Activated CD8-positive, alpha-beta memory T cell treated with anti-CD3 and anti-CD28 coated beads, Interleukin-2, amount 50 U/mL, for 4 hours (primary cell): ENCODE data around the gene SKA2.
"Not testable (repeated sequence)": the region's sequence is repeated elsewhere in the genome, so short reads cannot be mapped to it uniquely, and the experiment has no call there.

Experiments
- DNase-seq: peaks from one replicate; pipeline ENCODE4 v3.0.0-alpha.2; 2020

Gene SKA2

DNA sequence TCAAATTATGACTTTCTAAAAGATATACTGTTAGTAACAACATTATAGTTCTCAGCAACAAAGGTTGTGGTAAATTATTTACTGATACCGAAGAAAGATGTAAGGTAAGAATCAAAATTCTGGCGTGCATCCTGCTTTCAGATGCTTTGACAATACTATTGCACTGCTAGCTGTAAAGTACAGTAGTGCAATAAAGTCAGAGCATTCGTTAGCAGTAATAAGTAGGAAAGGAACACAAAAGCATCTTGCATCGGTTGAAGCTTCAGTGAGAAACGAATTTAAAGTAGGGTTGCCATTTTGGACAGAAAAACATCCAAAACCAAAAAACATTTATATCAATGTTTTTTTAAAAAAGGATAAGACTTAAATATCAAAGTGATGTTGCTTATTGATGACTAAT lies 4.0 kb downstream of the SKA2 start:
- DNase-seq = no peak

DNA sequence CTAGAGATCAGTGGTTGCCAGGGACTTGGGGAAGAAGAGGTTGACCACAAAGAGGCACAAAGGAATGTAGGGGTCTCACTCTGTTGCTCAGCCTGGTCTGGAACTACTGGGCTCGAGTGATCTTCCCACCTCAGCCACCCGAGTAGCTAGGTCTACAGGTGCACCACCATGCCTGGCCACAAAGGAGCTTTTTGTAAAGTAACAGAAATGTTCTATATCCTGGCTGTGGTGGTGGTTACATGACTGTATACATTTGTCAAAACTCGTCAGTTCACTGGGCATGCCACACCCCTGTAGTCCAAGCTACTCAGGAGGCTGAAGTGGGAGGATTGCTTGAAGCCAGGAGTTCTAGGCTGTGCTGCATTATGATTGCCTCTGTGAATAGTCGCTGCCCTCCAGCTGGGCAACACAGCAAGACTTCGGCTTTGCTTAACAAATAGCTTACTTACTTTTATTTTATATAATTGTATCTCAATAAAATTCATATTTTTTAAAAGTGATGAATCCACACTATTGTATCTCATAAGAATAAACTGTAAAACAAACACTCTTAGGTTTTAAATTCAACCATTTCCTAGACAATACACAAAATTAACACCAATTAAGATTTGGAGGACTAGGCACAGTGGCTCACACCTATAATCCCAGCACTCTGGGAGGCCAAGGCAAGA lies 5.0 kb downstream of the SKA2 start:
- DNase-seq = no peak

DNA sequence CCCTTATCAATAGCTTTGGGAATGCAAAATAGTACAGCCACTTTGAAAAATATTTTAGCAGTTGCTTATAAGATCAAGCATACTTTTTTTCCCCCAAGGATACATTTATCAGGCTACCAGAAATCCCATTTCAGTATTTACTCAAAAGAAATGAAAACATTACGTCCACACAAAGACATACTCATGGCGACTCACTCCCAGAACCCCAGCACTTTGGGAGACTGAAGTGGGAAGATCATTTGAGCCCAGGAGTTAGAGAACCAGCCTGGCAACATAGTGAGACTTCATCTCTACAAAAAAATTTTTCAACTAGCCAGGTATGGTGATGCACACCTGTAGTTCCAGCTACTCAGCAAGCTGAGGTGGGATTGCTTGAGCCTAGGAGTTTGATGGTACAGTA lies 5.9 kb downstream of the SKA2 start:
- DNase-seq = no peak

DNA sequence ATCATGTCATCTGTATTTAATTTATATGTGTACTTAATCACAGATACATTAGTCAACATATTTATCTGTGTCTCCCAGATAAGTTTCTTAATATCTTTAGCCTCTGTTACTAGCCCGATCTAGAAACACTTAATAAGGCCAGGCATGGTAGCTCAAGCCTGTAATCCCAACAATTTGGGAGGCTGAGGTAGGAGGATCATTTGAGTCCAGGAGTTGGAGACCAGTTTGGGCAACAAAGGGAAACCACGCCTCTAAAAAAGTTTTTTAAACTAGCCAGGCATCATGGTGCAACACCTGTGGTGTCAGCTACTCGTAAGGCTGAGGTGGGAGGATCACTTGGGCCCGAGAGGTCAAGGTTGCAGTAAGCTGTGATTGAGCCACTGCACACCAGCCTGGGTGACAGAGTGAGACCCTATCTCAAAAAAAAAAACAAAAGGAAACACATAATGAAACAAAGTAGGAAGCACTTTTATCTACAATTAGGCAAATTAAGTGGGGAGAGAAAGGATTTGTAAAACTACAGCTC lies 9.4 kb downstream of the SKA2 start:
- DNase-seq = no peak

DNA sequence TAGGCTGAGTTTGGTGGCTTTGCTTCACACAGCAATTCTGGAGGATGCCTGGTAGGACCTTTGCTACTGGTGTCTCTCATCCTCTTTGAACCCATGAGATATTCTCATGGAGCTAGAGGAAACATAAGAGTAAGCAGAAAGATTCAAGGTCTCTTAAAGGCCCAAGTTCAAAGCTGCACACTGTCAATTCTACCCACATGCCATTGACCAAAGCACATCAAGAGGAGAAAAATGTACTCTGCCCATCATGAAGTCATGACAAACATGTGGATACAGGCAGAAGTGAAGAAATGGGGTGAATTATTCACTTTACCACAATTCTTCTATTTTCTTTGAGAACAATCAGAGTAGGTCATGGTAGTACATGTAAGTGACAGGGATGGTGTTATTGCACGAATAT lies 13.1 kb downstream of the SKA2 start:
- no peak for DNase-seq

DNA sequence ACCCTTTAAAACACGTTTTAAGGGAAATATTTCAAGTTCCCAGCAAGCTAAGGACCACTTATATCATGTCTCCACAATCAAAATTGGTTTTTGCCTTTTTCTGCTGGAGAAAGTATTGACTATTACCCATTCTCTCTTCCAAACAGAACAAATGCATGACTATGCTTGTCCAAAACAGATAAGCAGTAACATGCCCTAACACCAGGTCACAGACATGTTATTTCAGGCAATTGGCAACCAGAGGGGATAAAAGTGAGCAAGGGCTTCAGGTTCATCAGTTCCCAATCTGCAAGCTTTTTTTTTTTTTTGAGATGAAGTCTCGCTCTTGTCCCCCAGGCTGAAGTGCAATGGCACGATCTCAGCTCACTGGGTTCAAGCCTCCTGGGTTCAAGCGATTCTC lies 15.0 kb downstream of the SKA2 start:
- no peak for DNase-seq

DNA sequence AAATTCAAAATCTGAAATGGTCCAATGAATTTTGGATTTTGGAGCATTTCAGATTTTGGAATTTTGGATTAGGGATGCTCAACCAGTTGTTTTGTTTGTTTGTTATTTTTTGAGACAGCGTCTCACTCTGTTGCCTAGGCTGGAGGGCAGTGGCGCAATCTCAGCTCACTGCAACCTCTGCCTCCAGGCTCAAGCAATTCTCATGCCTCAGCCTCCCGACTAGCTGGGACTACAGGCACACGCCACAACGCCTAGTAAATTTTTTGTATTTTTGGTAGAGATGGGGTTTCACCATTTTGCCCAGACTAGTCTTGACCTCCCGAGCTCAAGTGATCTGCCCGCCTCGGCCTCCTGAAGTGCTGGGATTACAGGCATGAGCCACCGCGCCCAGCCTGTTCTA lies 16.6 kb downstream of the SKA2 start:
- not testable (repeated sequence) for DNase-seq

DNA sequence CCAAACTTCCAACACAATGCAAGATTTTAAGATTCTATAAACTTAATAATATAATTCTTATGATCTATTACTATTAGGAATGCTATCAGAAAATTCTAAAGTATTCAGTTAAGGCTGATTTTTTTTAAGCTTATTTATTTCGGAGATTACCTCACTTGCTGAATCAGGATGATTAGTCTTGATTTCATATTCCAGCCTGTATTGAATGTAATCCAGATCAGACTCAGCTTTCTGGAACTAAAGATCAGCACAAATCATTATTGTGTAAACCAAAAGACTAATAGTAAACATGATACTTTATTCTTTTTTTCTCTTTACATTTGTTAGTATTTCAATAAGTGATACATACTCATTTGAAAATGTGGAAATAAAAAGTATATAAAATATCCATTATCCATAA lies 23.9 kb downstream of the SKA2 start:
- DNase-seq = no peak

DNA sequence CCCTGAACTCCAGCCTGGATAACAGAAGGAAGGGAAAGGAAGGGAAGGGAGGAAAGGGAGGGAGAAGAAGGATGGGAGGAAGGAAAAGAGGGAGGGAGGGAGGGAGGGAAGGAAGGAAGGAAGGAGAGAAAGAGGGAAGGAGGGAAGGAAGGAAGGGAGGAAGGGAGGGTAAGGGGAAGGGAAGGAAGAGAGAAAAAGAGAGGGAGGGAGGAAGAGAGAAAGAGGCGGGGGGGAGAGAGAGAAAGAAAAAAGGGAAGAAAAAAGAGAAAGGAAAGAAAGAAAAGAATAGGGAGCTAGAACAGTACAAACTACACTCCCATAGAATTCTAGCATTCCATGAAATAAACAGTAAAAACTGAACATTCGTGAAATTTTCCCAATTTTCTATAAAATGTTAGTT lies 25.2 kb downstream of the SKA2 start:
- DNase-seq = no peak

DNA sequence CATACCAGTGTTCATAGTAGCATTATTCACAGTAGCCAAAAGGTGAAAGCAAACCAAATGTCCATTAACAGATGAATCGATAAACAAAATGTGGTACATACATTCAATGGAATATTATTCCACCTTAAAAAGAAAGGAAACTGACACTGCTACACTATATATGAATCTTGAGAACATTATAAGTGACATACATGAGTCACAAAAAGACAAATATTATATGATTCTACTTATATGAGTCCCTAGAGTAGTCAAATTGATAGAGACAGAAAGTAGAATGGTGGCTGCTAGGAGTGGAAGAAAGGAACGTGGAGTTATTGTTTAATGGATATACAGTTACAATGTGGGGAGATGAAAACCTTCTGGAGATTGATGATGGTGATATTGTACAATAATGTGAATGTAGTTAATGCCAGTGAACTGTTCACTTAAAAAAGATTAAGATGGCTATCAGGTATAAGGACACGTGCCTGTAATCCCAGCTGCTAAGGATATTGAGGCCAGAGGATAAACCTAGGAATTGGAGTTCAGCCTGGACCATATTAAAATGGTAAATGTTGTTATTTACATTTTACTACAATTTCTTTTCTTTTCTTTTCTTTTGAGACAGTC lies 28.1 kb downstream of the SKA2 start:
- no peak for DNase-seq

DNA sequence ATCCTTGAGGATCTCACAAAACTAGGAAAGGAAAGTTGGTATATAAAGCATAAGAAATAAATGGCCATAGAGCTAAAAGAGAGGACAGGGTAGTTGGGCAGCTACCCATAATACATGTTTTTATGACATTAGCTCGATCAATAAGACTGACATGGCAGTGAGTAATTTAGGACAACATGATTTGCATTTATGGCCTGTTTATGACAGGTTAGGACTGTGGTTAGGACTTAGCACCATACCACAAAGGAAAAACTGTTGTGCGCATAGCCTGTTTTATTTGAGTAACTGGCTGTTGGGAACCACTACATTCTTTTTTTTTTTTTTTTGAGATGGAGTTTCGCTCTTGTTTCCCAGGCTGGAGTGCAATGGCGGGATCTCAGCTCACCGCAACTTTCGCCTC lies 30.3 kb downstream of the SKA2 start:
- no peak for DNase-seq

DNA sequence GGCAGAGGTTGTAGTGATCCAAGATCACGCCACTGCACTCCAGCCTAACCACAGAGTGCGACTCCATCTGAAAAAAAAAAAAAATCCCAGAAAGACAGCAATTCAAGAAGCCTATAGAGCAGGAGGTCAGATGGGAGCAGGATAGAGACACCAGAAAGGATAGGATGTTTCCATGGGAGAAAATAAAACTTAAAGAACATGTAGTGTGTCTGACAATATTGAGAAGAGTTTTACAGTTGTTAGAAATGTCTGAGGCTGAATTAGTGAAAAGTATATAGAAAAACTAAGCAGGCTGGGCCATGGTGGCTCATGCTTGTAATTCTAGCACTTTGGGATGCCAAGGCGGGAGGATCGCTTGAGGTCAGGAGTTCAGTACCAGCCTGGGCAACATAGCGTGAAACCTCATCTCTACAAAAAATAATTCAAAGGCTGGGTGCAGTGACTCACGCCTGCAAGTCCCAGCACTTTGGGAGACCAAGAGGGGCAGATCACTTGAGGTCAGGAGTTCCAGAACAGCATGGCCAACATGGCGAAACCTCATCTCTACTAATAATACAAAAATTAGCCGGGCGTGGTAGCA lies 33.0 kb downstream of the SKA2 start:
- DNase-seq = no peak

DNA sequence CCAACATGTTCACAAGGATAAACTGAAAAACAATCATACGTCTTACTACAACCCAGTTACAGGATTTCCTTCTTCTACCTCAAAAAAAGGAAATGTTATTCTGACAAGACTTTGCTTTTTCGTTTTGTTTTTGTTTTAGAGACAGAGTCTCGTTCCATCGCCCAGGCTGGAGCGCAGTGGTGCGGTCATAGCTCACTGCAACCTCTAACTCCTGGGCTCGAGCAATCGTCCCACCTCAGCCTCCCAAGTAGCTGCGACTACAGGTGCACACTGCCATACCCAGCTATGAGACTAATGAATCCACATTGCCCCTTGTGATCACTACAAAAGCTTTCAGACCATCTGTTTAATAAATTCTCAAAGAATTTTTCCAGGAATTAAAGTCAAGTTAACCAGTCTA lies 39.5 kb downstream of the SKA2 start:
- no peak for DNase-seq

DNA sequence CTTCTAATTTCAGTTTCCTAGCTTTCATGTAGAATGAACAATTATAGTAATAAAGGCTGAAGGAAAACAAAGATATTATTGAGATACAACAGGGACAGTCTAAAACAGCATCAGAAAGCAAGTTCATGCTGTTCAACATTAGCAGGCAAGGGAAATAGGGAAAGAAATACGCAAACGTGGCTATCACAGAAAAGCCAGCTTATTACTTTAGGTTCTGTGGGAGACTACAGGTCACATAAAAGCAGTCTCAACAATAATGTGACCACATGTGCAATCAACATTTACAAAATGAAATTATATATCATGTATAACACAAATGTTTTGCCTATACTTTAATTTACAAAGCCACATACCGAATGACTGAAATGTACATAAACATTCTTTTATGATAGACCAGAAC lies 43.4 kb downstream of the SKA2 start:
- no peak for DNase-seq

DNA sequence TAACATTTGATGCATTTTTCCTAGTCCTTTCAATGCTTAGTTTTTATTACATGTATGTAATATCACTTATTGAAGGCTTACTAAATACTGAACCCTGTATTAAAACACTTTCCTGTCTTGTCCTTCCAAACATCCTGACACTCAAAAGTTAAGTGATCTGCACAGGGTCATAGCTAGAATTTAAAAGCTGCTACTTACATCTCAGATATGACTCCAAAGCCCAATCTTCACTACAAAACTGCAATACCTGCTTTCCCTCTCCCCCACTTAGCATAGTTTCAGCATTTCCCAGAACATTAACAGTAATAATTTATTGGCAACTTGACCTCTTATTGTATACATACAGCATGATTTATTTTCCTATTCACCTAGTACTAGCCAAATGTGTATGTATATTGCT lies 44.0 kb downstream of the SKA2 start:
- DNase-seq = no peak

DNA sequence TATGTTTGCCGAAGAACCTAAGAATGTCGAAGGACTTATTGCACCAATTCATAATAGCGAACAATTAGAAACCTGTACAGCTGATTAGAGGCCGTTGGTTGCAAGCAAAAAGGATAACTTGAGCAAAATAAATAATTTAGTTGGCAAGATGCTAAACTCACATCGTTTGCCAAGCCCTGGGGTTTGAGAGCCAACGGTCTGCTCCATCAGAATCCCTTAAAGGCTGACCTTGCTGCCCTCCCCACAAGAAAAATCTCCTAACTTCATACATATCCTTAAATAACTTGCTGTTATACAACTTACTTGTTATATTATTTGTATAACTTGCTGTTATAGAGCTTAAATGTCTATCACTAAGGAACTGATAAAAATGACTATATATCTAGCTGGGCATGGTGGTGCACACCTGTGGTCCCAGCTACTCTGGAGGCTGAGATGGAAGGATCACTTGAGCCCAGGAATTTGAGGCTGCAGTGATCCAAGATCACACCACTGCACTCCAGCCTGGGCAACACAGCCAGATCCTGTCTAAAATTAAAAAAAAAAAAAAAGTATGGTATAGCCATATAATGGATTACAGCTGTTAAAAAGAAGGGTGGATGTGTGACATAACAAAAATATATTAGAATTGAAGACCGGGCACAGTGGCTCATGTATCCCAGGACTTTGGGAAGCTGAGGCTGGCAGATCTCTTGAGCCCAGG lies 46.4 kb downstream of the SKA2 start:
- DNase-seq = no peak

DNA sequence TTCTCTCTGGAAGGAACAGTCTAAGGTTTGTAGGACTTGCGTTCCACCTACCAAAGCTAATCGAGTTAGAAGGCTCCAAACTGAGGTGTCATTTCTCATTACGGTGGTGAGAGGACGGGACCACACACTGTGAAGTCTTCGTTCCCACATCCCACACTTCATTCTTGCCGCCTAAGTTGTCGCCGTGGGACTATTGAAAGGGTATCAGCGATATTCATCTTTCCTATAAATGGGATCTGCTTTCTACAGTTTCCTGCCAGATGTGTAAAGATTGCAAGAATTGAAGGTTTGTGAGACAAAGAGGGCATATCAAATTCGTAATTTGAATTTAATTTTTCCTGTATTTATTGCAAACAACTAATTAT lies 47.7 kb downstream of the SKA2 start:
- DNase-seq = no peak

DNA sequence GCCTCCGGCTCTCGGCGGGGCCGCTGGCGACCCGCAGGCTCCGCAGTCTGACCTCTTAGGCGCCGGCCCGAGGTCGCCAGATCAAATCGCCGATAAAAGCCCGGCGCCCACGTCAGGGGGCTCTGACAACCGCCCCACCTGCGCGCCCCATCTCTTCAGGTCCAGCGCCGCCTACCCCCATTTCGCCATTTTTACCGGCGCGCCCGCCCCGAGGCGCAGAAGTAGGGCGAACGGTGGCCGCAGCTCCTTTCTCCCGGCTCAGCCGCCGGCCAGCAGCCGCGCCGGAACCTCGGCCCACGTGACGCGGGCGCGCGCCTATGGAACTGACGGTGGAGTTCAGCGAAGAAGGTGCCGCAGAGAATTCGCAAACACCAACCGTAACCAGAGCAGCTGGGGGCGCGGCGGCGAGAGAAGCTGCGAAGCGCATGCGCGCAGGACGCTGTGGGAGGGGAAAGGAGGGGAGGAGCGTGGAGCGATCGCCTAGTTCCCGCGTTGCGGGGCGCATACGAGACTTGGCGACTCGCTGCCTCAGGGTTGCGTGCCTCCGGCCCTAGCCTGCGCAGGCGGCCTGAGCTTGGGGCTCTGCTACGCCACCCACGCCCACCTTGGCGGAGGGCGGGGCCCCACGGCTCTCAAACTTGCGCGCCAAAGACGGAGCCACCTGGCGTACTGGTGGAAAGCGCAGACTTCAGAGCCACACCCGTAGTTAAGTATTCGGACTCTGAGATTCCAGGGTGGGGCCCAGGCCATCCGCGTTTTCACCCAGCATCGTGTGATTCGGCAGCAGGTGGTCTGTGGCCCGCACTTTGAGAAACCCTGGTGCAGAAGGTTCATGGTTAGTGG lies 48.3 kb downstream of the SKA2 start, which contains the start of gene TRIM37:
TRIM37 (minus strand) TSS at position 418 of the 843 bp plus-strand sequence. CDS start 419 bp downstream, outside the sequence.
- peak; percentile 98 for DNase-seq

DNA sequence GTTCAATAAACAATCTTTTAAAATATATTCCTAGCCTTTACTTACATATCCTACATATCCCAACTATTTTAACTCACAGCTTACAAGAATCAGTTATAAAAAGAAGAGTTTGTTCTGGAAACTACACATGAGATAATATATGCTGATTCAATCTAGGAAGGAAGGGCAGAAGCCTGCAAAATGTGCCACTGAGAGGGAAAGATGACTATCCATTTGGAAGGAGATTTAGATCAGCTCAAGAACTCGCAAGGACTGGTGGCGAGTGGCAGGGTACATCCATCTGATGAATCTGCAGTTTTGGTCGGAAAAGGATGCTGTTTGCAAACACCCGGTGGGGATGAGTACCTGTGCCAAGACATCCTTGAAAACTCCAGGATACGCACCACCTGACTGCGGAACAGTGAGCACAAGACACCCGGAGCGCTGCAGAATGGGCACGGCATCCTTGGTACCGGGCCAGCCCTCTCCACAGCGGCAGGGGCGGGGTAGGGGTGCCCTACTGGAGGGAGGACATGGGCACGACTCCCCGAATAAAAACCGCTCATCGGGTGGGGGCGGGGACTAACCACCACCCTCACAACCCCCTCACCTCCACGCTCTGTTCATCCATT lies 49.0 kb downstream of the SKA2 start:
- peak; percentile 70 for DNase-seq

DNA sequence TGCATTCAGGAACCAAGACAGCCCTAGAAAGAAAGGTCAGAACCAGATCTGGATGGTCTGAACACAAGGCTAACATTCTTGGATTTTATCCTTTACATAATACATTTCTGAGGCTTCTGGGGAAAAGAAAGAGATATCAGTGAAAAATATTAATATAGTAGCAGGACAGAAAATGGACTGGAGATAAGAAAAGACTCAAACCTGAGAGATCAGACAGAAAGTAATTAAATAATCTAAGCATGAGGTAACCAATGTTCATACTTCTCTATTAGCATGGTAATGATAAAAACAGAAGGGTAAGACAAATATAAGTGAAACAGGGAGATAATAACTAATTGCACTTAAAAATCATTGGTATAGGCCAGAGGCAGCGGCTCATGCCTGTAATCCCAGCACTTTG lies 53.8 kb downstream of the SKA2 start:
- DNase-seq = no peak

DNA sequence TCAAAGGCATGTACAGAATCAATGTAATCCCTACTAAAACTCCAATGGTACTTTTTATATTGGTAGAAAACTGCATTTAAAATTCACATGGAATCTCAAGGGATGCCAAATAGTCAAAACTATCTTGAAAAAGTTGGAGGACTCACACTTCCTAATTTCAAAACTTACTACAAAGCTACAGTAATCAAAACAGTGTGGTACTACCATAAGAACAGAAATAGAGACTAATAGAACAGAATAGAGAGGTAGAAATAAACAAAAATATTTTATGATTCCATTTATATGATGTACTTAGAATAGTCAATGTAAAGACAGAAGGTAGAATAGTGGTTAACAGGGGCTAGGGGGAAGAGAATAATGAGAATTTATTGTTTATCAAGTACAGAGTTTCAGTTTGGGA lies 57.1 kb downstream of the SKA2 start:
- no peak for DNase-seq

DNA sequence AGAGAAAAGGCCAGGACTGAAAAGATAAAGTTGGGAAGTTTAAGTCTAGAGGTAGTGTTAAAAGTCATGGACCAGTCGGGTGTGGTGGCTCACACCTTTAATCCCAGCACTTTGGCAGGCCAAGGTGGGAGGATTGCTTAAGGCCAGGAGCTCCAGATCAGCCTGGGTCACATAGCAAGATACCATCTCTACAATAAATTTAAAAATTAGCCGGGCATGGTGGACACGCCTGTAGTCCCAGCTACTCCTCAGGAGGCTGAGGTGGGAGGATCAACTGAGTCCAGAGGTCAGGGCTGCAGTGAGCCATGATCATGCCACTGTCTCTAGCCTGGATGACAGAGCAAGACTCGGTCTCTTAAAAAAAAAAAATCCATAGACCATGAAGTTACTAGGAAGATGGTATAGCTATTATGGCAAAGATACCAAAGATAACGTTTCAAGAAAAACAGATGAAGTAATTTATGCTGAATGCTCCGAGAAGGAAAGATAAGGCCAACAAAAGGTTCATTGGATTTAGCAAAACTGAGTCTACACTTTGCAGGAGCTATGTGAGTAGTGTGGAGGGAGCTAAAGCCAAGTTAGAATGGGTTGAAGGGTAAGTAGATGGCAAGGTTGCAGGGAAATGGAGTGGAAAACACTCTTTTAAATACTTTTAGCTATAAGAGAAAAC lies 60.0 kb downstream of the SKA2 start:
- no peak for DNase-seq
